Breast epithelium (tissue), 4 donors: ENCODE measurements around the gene TNC. TPM values are rescaled to one million over a fixed set of nuclear protein-coding genes. Genes with fewer than 3 reads are reported as not detected.
A peak's percentile ranks its signal among the peaks of the same experiment; 100 is the strongest.

Source experiments
- DNase-seq, 2 donors: peaks; one replicate each; pipeline ENCODE4 v3.0.0-alpha.2; 2019; ENCODE audit warnings: low spot score in 2 of 2
- H3K27ac ChIP-seq, 2 donors: fragments of 200-600 bp; sonication (generic) in 1 of 2; one replicate each; pipeline ENCODE4 v1.5.1; 2016 to 2019; ENCODE audit warnings: mild to moderate bottlenecking in 1 of 2
- H3K27me3 ChIP-seq, 2 donors: fragments of 200-600 bp; sonication (generic) in 1 of 2; one replicate each; pipeline versions ENCODE4 v1.5.1 to v1.6.0; 2017 to 2019; ENCODE audit warnings: control low read depth in 1 of 2, mild to moderate bottlenecking in 1 of 2
- H3K36me3 ChIP-seq: fragments of 200-600 bp; one replicate; pipeline ENCODE4 v1.5.1; 2019
- H3K4me1 ChIP-seq, 2 donors: fragments of 200-600 bp; sonication (generic); one replicate each; pipeline ENCODE4 v1.5.1; 2016 to 2019; ENCODE audit warnings: control low read depth in 1 of 2
- H3K4me3 ChIP-seq, 3 donors: fragments of 200-600 bp; sonication (generic); 1 replicate in 2 of 3; 2 replicates in 1 of 3; pipeline ENCODE4 v1.5.1; 2016 to 2019; ENCODE audit warnings: mild to moderate bottlenecking in 3 of 3, moderate library complexity in 2 of 3
- H3K9me3 ChIP-seq, 2 donors: fragments of 200-600 bp; sonication (generic) in 1 of 2; one replicate each; pipeline ENCODE4 v1.5.1; 2016 to 2019; ENCODE audit warnings: control low read depth in 1 of 2
- CTCF ChIP-seq, 3 donors: fragments of 450-650 bp; IDR thresholded peaks; one replicate each; pipeline ENCODE4 v1.5.1; 2016 to 2017; ENCODE audit warnings: antibody characterized with exemption in 3 of 3, mild to moderate bottlenecking in 3 of 3, moderate library complexity in 3 of 3
- POLR2A ChIP-seq: fragments of 450-650 bp; IDR thresholded peaks from one replicate; pipeline ENCODE4 v1.6.1; 2016; ENCODE audit warnings: antibody characterized with exemption, mild to moderate bottlenecking, moderate library complexity
- POLR2AphosphoS5 ChIP-seq, 3 donors: sonication (generic); formaldehyde crosslinking; IDR thresholded peaks; one replicate each; pipeline ENCODE4 v1.6.1; 2017; ENCODE audit warnings: antibody characterized with exemption in 3 of 3
- intact Hi-C: fragments of 100-400 bp; cut with DNase I; formaldehyde crosslinking; loops from one replicate; pipeline ENCODE4 v1.15.1; 2023; ENCODE audit warnings: low total_unique reads
- total RNA-seq, 3 donors: library from RNA; depleted of rRNA; stranded (reverse); fragments of >200 nt; gene quantifications; one replicate each; pipeline ENCODE4 v1.1.0, GENCODE V29; 2016

The TNC gene
- total RNA-seq, 3 donors from 2014 or later: 2.4 to 58.0 (median 44.6) TPM

- peaks cover 0 to 11% of the 10 kb centered on the region in 2 donors for H3K4me1 ChIP-seq
- TF ChIP-seq POLR2AphosphoS5 (IDR thresholded peaks at IDR 0.05) (no peak), CTCF (IDR thresholded peaks at IDR 0.05) (no peak), POLR2A (no peak)
- H3K27me3 ChIP-seq: no peaks in the 10 kb centered on the region
- H3K27ac ChIP-seq: peak overlapping the region in 1 of 2 donors; percentile 24
- no peaks in the 10 kb centered on the region for H3K9me3 ChIP-seq
- no peaks in the 10 kb centered on the region for H3K36me3 ChIP-seq
- no peak for DNase-seq
- H3K4me3 ChIP-seq: no peak overlapping the region
- intact Hi-C loops: no loop called here
Observed at GRCh38 chr9:115103746-115104477, 14.0 kb downstream of the TNC start.

- H3K27me3 ChIP-seq: no peaks in the 10 kb centered on the region
Observed at GRCh38 chr9:115099901-115100300, 18.1 kb downstream of the TNC start.

GRCh38 chr9:115098226-115098965 is 19.6 kb downstream of the TNC start:
- intact Hi-C loops: no loop called here
- TF ChIP-seq POLR2A: no peak
- TF ChIP-seq CTCF (IDR thresholded peaks at IDR 0.05): no peak
- no peak for TF ChIP-seq POLR2AphosphoS5 (IDR thresholded peaks at IDR 0.05)
- no peaks in the 10 kb centered on the region for H3K36me3 ChIP-seq
- H3K27ac ChIP-seq: no peak overlapping the region
- H3K4me1 ChIP-seq: no peaks in the 10 kb centered on the region
- no peaks in the 10 kb centered on the region for H3K9me3 ChIP-seq
- no peak for DNase-seq
- no peak overlapping the region for H3K4me3 ChIP-seq
- no peaks in the 10 kb centered on the region for H3K27me3 ChIP-seq

More at GRCh38 chr9:115099901-115100300, 18.1 kb downstream of the TNC start:
- H3K4me1 ChIP-seq: no peaks in the 10 kb centered on the region
- no peak overlapping the region for H3K4me3 ChIP-seq
- DNase-seq: no peak
- intact Hi-C loops: no loop called here
- no peak for TF ChIP-seq CTCF (IDR thresholded peaks at IDR 0.05)
- no peak for TF ChIP-seq POLR2A
- TF ChIP-seq POLR2AphosphoS5 (IDR thresholded peaks at IDR 0.05): no peak
- no peak overlapping the region for H3K27ac ChIP-seq
- H3K9me3 ChIP-seq: no peaks in the 10 kb centered on the region
- H3K36me3 ChIP-seq: no peaks in the 10 kb centered on the region

- Histone ChIP-seq H3K4me1 (no peaks in the 10 kb centered on the region), H3K27me3 (no peaks in the 10 kb centered on the region), H3K36me3 (no peaks in the 10 kb centered on the region), H3K4me3 (no peak overlapping the region), H3K9me3 (no peaks in the 10 kb centered on the region), H3K27ac (no peak overlapping the region)
- no peak for DNase-seq
- TF ChIP-seq POLR2AphosphoS5 (IDR thresholded peaks at IDR 0.05): no peak
- no peak for TF ChIP-seq CTCF (IDR thresholded peaks at IDR 0.05)
- no peak for TF ChIP-seq POLR2A
- intact Hi-C loops: no loop called here
Observed at GRCh38 chr9:115093520-115093919, 24.4 kb downstream of the TNC start.

GRCh38 chr9:115090486-115090885 is 27.5 kb downstream of the TNC start:
- TF ChIP-seq CTCF (IDR thresholded peaks at IDR 0.05) (no peak), POLR2AphosphoS5 (IDR thresholded peaks at IDR 0.05) (no peak), POLR2A (no peak)
- no peak overlapping the region for H3K4me3 ChIP-seq
- H3K27ac ChIP-seq: no peak overlapping the region
- H3K4me1 ChIP-seq: no peaks in the 10 kb centered on the region
- intact Hi-C loops: no loop called here
- H3K9me3 ChIP-seq: no peaks in the 10 kb centered on the region
- H3K36me3 ChIP-seq: no peaks in the 10 kb centered on the region
- no peaks in the 10 kb centered on the region for H3K27me3 ChIP-seq
- DNase-seq: no peak
